ENCODE data around the gene SIGLEC6.

DNA sequence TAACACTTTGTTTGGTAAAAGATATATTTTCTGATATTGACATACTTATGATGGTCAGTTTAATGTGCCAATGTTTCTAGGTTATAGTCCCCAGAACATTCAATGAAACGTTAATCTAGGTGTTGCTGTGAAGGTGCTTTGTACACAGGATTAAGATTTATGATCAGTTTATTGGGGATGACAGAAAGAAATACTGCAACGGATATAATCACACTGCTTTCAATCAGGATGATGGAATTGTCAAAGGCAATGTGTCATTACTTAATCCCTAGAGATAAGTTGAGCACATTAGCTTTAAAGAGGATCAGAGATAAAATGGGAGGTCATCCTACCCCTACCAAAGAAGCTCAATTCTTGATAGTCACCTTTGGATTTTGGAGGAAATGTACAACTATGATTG is 17.5 kb downstream of the SIGLEC6 start:
- TF ChIP-seq POLR2AphosphoS5 (IDR thresholded peaks at IDR 0.05; ENCODE audit: low read depth, low read length) = no peak
- TF ChIP-seq, protein P1, sequence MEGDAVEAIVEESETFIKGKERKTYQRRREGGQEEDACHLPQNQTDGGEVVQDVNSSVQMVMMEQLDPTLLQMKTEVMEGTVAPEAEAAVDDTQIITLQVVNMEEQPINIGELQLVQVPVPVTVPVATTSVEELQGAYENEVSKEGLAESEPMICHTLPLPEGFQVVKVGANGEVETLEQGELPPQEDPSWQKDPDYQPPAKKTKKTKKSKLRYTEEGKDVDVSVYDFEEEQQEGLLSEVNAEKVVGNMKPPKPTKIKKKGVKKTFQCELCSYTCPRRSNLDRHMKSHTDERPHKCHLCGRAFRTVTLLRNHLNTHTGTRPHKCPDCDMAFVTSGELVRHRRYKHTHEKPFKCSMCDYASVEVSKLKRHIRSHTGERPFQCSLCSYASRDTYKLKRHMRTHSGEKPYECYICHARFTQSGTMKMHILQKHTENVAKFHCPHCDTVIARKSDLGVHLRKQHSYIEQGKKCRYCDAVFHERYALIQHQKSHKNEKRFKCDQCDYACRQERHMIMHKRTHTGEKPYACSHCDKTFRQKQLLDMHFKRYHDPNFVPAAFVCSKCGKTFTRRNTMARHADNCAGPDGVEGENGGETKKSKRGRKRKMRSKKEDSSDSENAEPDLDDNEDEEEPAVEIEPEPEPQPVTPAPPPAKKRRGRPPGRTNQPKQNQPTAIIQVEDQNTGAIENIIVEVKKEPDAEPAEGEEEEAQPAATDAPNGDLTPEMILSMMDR (IDR thresholded peaks at IDR 0.05) = no peak
- TF ChIP-seq, protein P2, sequence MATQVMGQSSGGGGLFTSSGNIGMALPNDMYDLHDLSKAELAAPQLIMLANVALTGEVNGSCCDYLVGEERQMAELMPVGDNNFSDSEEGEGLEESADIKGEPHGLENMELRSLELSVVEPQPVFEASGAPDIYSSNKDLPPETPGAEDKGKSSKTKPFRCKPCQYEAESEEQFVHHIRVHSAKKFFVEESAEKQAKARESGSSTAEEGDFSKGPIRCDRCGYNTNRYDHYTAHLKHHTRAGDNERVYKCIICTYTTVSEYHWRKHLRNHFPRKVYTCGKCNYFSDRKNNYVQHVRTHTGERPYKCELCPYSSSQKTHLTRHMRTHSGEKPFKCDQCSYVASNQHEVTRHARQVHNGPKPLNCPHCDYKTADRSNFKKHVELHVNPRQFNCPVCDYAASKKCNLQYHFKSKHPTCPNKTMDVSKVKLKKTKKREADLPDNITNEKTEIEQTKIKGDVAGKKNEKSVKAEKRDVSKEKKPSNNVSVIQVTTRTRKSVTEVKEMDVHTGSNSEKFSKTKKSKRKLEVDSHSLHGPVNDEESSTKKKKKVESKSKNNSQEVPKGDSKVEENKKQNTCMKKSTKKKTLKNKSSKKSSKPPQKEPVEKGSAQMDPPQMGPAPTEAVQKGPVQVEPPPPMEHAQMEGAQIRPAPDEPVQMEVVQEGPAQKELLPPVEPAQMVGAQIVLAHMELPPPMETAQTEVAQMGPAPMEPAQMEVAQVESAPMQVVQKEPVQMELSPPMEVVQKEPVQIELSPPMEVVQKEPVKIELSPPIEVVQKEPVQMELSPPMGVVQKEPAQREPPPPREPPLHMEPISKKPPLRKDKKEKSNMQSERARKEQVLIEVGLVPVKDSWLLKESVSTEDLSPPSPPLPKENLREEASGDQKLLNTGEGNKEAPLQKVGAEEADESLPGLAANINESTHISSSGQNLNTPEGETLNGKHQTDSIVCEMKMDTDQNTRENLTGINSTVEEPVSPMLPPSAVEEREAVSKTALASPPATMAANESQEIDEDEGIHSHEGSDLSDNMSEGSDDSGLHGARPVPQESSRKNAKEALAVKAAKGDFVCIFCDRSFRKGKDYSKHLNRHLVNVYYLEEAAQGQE (IDR thresholded peaks at IDR 0.05; ENCODE audit: insufficient read depth in 1 of 2, low read depth in 2 of 2, low read length in 1 of 2) = no peak
- TF ChIP-seq SIN3A (IDR thresholded peaks at IDR 0.05; ENCODE audit: borderline replicate concordance, insufficient read depth, low read depth, low read length) = no peak
- no peak for TF ChIP-seq TCF7L2 (IDR thresholded peaks at IDR 0.05; ENCODE audit: low read depth, low read length)

Measured in Panc1 (cell line).